Measurements from ENCODE around the gene EXOC6.

The EXOC6 gene, protein sequence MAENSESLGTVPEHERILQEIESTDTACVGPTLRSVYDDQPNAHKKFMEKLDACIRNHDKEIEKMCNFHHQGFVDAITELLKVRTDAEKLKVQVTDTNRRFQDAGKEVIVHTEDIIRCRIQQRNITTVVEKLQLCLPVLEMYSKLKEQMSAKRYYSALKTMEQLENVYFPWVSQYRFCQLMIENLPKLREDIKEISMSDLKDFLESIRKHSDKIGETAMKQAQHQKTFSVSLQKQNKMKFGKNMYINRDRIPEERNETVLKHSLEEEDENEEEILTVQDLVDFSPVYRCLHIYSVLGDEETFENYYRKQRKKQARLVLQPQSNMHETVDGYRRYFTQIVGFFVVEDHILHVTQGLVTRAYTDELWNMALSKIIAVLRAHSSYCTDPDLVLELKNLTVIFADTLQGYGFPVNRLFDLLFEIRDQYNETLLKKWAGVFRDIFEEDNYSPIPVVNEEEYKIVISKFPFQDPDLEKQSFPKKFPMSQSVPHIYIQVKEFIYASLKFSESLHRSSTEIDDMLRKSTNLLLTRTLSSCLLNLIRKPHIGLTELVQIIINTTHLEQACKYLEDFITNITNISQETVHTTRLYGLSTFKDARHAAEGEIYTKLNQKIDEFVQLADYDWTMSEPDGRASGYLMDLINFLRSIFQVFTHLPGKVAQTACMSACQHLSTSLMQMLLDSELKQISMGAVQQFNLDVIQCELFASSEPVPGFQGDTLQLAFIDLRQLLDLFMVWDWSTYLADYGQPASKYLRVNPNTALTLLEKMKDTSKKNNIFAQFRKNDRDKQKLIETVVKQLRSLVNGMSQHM

GRCh38 chr10:92848441-92849233 is at the start of gene EXOC6:
EXOC6 (plus strand) TSS chr10:92848520; CDS start chr10:92848534, 14 bp downstream.
- peak; percentile 54 to 73 for DNase-seq

GRCh38 chr10:92799568-92799967 is 48.8 kb upstream of the EXOC6 start:
- no peak for DNase-seq

- no peak for DNase-seq
Observed at GRCh38 chr10:92800134-92800733, 48.1 kb upstream of the EXOC6 start.

DNA sequence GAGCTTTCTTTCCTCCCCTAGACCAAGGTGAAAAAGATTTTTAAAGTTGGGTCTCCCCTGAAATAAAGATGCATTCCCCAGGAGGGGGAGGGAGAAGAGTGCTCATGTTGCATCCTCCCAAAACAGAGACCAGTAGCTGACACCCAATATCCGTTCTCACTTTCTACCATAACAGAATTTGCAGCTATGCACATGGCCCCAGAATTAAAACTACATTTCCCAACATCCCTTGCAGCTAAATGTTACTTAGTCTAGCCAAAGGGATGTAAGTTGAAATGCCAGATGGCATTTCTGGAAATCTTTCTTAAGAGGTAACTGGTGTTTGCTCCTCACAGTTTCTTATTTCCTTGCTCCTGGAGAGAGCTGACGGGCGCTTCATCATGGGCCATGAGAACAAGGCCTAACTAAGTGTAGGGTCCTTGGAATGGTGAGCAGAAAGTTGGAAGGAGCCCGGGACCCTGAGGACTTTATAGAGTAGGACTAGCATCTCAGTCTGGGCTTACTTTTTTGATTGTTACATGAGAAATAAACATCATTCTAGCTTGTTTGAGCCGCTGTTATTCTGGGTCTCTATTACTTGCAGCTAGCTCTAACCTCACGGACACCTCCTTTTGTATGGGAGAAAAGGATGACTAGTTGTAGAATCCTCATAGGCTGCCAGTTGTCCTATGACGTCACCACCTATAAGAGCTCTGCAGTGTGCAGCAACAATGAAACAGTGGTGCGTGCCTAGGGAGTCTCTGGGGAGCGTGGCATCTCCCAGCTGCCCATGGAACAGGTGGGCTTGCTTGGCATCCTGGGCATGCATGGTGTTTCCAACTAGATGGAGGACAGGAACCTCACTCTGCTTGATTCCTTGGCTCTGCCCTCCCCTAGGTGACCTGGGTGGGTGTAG is 46.1 kb upstream of the EXOC6 start:
- no peak for DNase-seq

DNA sequence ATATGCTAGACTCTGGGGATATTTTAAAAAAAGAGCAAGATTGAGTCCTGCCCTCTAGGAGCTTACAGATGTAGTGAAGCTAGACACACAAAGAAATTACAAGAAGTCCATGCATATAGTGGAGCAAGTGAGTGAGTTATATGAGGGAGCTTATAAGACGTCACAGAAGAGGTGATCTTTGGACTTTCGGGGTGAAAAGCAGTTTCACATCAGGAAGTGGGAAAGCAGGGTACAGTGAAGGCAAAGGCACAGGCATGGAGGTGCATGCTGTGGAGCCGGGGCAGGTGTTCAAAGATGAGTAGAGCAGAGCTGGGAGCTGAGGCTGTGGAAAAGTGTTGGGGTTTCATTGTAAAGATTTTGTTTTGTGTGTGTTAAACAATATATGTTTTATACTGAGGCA is 38.5 kb upstream of the EXOC6 start:
- no peak for DNase-seq

DNA sequence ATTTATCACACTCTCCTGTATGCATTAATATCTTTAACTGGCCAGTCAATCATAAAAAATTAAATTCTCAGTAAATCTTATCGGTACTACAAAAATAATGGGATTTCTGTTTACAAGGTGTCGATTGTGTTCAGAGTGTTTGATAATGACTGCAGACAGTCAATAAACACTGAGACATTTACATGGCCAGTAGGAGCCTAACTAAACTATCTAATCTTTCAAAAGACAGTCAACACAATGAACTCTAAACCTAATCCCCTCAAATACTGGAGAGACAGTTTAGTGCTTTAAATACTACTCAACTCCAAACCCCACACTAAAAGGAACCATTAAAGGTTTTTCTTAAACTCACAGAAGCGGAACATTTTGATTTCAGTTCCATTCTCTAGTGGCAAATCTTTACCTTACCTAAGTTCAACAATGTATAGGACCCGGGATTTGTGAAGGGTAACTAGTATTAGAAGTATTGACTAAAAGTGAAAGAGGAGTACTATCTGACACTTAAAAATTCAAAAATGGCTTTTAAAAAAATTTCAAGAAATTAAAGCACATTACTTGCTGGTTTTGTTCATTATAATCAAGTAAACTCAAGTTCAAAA is 37.3 kb upstream of the EXOC6 start:
- no peak for DNase-seq

- no peak for DNase-seq
Observed at GRCh38 chr10:92811986-92812385, 36.3 kb upstream of the EXOC6 start.

DNA sequence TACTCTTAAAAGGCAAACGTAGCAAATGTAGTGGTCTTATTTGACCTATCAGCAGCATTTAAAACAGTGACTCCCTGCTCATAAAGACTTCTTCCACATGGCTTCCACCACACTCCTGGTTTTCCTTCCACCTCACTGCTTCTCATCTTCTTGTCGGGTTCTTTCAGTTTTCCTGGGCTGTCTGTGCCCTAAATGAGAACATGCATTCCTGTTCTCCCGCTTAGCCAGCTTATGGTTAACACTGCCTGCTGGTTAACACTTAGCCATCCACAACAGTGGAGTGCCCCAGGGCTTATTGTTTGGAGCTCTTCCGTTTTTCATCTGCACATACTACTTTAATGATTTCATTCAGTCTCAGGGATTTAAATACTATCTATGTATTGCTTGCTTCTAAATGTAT is 34.3 kb upstream of the EXOC6 start:
- DNase-seq: no peak

- no peak for DNase-seq
Observed at GRCh38 chr10:92814790-92815189, 33.5 kb upstream of the EXOC6 start.

DNA sequence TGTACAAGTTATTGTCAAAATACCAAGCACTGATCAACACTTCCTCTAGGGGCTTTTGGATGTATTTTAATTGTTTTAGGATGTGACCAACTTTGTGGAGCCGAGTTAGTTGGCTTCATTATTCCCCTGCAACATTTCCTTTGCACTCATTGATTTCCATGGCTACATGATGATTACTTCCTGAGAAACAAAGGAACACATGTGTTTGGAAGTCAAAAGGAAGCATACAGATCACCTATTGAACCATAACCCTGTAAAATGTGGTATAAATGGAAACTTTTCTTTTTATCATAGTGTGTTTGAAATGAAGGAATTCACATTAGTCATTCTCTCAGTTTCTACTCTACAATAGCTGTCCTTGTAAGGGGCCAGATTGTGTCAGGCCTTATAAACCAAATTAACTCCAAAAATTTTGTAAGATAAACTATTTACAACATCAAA is 32.2 kb upstream of the EXOC6 start:
- DNase-seq: no peak

DNA sequence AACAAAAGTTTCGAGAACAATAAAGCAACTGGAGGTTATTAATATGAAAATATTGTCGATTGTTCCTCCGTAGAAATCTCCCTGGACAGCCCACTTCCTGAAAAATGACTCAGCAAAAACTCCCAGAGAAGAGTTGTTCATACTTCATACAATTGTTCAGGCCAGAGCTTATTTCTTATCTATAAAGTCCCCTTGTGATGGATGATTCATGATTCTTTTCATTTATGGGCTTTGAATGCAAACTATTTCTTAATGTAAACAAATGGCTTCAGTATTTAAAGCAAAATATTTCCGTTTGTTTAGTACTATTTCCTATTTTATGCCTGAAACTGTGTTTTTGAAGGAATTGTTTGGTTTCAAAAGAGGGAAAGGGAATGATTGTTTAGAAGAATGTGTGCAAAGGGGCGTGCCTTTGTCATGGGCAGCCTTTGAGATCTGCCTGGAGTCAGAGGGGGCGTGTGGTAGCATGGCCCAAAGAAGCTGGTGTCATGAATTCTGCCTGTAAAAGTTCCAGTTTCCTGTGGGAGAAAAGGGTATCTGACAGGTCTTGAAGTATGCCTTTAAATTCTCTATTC is 26.2 kb upstream of the EXOC6 start:
- no peak for DNase-seq

GRCh38 chr10:92822964-92823363 is 25.4 kb upstream of the EXOC6 start:
- DNase-seq: no peak

DNA sequence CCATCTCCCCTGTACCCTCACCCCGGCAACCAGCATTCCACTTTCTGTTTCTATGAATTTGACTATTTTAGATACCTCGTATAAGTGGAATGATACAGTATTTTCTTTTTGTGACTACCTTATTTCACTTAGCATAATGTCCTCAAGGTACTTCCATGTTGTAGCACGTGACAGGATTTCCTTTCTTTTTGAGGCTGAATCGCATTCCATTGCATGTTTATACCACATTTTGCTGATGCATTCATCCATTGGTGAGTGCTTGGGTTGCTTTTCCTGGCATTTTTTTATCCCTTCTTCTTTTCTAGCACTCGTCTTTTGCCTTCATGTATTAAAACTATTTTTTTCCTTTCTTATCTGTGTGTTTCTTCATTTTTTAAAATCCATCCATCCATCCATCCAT is 22.3 kb upstream of the EXOC6 start:
- no peak for DNase-seq

DNA sequence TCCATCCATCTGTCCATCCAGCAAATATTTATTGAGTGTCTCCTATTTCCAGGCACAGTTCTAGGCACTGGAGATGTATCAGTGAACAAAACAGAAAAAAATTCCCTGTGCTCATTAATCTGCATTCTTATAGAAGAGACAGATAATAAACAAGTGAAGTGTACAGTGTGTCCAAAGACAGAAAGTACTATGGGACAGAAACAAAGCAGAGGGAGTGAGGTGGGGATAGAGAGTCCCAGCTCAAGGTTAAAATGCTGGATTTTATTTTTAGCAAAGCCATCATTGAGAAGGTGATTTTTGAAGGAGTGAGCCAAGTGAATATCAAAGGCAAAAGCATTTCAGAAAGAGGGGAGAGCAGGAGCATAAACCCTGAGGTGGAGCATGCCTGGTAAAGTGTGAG is 21.8 kb upstream of the EXOC6 start:
- no peak for DNase-seq

DNA sequence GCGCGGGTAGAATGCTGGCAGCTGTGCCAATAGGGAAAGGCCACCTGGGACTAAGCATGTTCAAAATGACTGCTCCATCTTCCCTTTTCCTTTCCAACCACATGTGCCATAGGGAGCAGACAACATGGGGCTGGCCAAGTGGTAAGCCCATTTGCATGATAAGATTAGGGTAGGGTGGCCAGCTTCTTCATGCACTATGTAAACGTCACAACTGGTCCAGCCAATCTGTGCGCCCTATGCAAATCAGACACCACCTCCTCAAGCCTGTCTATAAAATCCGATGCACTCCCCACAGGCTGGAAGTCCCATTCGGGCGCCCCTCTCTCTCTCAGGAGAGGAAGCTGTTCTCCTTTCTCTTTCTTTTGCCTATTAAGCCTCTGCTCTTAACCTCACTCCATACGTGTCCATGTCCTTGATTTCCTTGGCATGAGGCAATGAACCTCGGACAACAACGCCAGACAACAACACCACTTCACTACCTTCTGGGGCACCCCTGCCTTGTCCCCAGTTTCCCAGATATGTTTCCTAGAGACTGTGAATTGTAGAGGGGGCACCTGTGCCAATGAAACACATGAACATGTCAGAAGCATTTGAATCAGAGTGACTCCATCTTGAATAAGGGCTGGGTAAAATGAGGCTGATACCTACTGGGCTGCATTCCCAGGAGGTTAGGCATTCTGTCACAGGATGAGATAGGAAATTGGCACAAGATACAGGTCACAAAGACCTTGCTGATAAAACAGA is 19.1 kb upstream of the EXOC6 start:
- peak in 1 of 2 experiments; percentile 6 for DNase-seq

DNA sequence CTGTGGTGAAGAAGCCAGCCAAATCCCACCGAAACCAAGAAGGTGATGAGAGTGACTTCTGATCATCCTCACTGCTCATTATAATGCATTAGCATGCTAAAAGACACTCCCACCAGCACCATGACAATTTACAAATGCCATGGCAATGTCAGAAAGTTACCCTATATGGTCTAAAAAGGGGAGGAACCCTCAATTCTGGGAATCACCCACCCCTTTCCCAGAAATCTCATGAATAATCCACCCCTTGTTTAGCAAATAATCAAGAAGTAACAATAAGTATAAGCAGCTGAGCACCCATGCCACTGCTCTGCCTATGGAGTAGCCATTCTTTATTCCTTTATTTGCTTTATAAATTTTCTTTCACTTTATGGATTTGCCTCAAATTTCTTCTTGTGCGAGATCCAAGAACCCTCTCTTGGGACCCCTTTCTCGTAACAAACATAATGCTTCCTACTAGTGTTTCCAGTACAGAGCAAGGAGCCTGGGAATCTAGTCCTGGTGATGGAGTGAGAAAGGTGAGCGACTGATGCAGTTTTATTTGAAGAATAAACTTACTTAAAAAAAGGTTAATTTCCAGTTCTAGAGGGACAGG is 18.4 kb upstream of the EXOC6 start:
- DNase-seq: no peak

DNA sequence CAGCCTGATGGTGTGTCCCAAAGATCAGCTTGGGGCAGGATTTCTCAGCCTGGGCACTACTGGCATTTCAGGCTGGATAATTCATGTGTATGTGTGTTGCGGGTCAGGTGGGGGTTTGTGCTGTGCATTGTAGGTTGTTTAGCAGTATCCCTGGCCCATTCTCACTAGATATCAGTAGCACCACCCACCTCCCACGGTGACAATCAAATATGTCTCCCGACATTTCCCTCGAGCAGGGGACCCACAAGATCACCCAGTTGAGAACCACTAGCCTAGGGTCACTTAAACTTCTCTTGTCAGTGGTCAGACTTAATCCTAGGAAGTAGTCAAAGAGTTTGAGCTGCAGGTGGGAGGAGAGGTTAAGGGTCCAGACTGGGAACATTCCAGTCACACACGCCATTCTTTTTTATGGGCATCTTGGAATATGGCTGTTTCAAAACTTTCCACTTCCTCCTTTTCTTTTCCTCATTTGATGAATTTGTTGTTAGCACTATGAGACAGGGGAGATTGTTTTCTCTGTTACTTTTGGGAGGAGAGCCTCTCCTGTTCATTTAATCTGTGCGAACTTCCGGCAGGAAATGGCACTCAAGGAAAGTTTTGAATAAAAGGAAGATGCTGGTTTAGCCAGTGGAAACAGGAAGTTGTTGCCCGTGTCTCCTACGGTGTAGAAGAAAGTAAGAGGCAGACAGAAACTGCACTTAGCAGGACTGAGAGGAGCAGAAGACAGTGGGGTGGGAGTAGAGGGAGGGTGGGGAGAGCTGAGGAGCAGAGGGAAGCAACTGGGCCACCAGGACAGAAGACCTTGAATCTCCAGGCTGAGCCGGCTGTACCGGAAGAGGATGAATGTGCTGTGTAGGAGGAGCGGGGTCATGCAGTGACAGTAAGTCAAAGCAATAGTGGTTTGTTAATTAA is 17.6 kb upstream of the EXOC6 start:
- DNase-seq: no peak

- no peak for DNase-seq
Observed at GRCh38 chr10:92832121-92832520, 16.2 kb upstream of the EXOC6 start.
